ENCODE results near the gene PBX4. TPM values are rescaled to one million over a fixed set of nuclear protein-coding genes. Genes with fewer than 3 reads are reported as not detected.

The PBX4 gene
- total RNA-seq, 1 donor from 2014 or later: 21.8 TPM

DNA sequence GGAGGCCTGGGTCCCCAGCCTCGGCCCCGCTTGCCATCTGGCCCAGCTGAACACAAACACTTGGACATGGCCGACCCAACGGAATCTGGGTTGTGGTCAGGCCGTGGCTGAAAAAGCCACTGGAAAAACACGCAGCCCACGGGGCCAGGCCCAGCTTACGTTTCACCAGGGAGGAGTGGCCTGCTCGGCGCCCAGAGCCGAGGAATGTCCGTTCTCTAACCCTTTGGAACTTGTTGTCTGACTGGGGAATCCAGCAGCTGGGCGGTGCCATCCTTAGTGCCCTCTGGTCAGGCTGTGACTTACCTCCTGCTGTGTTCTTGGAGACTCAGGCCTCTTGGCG, 66.7 kb downstream of the PBX4 start:
- TF ChIP-seq, protein P1, sequence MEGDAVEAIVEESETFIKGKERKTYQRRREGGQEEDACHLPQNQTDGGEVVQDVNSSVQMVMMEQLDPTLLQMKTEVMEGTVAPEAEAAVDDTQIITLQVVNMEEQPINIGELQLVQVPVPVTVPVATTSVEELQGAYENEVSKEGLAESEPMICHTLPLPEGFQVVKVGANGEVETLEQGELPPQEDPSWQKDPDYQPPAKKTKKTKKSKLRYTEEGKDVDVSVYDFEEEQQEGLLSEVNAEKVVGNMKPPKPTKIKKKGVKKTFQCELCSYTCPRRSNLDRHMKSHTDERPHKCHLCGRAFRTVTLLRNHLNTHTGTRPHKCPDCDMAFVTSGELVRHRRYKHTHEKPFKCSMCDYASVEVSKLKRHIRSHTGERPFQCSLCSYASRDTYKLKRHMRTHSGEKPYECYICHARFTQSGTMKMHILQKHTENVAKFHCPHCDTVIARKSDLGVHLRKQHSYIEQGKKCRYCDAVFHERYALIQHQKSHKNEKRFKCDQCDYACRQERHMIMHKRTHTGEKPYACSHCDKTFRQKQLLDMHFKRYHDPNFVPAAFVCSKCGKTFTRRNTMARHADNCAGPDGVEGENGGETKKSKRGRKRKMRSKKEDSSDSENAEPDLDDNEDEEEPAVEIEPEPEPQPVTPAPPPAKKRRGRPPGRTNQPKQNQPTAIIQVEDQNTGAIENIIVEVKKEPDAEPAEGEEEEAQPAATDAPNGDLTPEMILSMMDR (IDR thresholded peaks at IDR 0.05): no peak
- ATAC-seq (ENCODE audit: low read depth): no peak
- no peaks in the 10 kb centered on the region for H3K36me3 Mint-ChIP-seq (ENCODE audit: low read depth)
- peaks cover 2% of the 10 kb centered on the region for H3K9me3 Mint-ChIP-seq
- POLR2A ChIA-PET: no interaction called here
- H3K4me1 Mint-ChIP-seq: no peaks in the 10 kb centered on the region
- intact Hi-C loops (cut with micrococcal nuclease): no loop called here
- H3K27ac Mint-ChIP-seq: no peak overlapping the region
- DNase-seq: no peak
- H3K27me3 Mint-ChIP-seq: peaks cover 5% of the 10 kb centered on the region
- CTCF ChIA-PET: interaction anchor here (0.8 kb wide), 1 partner anchor 9 kb away, joined by 3 read pairs; no protein-coding TSS in a partner anchor
- no peak overlapping the region for H3K4me3 Mint-ChIP-seq

DNA sequence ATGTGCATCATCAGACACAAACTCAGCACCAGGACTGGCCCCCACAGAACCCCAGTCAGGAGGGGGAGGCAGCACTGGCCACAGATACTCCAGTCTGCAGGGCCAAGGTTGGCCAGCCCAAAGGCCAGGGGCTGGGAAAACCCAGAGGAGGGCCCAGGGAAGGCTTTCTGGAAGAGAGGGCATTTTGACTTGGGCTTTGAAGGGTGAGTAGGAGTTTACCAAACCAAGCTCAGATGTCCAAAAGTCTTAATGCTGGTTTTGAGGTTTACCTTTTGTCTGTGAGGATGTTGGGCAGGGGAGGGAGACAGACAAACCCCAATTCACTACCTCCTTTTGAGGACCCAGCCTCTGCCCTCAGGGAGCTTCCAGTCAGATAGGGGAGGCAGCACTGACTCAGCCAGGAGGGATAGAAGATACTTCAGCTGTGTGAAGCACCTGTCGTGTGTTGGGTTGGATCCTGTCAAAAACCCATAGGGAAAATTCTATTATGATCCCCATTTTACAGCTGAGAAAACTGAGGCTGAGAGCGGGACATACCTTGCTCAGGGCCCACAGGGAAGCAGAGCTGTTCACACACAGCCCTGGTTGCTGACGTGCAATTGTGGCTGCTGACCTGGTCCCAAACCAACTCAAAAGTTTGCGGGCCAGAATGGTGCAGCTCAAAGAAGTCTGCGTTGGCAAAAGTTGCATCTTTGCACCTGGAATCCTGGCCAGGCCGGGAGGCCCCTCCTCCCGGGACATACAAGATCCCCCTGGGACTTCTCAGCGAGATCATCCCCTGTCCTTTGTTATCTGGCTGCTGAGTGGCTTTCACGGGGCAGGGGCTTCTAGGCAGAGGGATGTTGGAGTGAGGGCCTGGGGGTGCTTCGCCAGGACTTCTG, 67.3 kb downstream of the PBX4 start:
- H3K27ac Mint-ChIP-seq: no peak overlapping the region
- H3K36me3 Mint-ChIP-seq (ENCODE audit: low read depth): no peaks in the 10 kb centered on the region
- H3K27me3 Mint-ChIP-seq: peaks cover 5% of the 10 kb centered on the region
- ChIA-PET CTCF (interaction anchor here (0.8 kb wide), 1 partner anchor 9 kb away, joined by 3 read pairs; no protein-coding TSS in a partner anchor), POLR2A (interaction anchor here (0.6 kb wide), 1 partner anchor 140 kb away, joined by 6 read pairs; no protein-coding TSS in a partner anchor)
- H3K4me1 Mint-ChIP-seq: no peaks in the 10 kb centered on the region
- intact Hi-C loops (cut with micrococcal nuclease): no loop called here
- ATAC-seq (ENCODE audit: low read depth): no peak
- DNase-seq: no peak
- H3K4me3 Mint-ChIP-seq: no peak overlapping the region
- TF ChIP-seq, protein P1 (IDR thresholded peaks at IDR 0.05): no peak
- H3K9me3 Mint-ChIP-seq: peaks cover 2% of the 10 kb centered on the region

DNA sequence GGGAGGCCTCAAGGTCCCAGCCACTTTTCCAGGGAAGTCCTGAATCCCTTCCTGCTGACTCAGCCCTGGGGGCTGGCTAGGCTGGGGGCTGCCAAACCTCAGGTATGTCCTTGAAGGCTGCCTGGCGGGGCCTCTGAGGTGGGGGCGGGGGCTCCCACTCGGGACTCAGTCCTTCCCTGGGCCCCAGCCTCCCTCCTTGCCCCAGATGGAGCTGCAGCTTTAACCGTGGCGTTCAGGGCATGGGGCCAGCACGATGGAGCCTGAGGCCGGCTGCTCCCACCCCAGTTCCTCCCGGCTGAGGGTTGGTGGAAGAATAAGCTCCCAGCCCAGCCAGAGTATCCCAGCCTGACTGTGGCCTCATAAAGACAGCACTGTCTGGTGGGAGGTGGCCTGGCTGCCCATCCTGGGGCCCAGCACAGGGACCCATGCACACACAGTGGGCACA, 68.0 kb downstream of the PBX4 start:
- CTCF ChIA-PET: no interaction called here
- peaks cover 5% of the 10 kb centered on the region for H3K27me3 Mint-ChIP-seq
- H3K9me3 Mint-ChIP-seq: peaks cover 2% of the 10 kb centered on the region
- TF ChIP-seq, protein P1 (IDR thresholded peaks at IDR 0.05): no peak
- no peaks in the 10 kb centered on the region for H3K4me1 Mint-ChIP-seq
- H3K4me3 Mint-ChIP-seq: no peak overlapping the region
- no peaks in the 10 kb centered on the region for H3K36me3 Mint-ChIP-seq (ENCODE audit: low read depth)
- intact Hi-C loops (cut with micrococcal nuclease): no loop called here
- POLR2A ChIA-PET: no interaction called here
- no peak overlapping the region for H3K27ac Mint-ChIP-seq
- no peak for ATAC-seq (ENCODE audit: low read depth)
- no peak for DNase-seq

GRCh38 chr19:19549804-19550464, 68.6 kb downstream of the PBX4 start:
- H3K4me3 Mint-ChIP-seq: no peak overlapping the region
- intact Hi-C loops (cut with micrococcal nuclease): no loop called here
- TF ChIP-seq, protein P1 (IDR thresholded peaks at IDR 0.05): no peak
- H3K4me1 Mint-ChIP-seq: no peaks in the 10 kb centered on the region
- H3K36me3 Mint-ChIP-seq (ENCODE audit: low read depth): no peaks in the 10 kb centered on the region
- ATAC-seq (ENCODE audit: low read depth): no peak
- POLR2A ChIA-PET: no interaction called here
- peaks cover 2% of the 10 kb centered on the region for H3K9me3 Mint-ChIP-seq
- peaks cover 5% of the 10 kb centered on the region for H3K27me3 Mint-ChIP-seq
- DNase-seq: no peak
- CTCF ChIA-PET: no interaction called here
- no peak overlapping the region for H3K27ac Mint-ChIP-seq
